HEK293T (cell line): Measurements from ENCODE around the gene EMP2.

Experiments used
- ELF4 ChIP-seq: fragments of 450-650 bp; IDR thresholded peaks from 2 replicates; pipeline ENCODE4 v1.6.1; 2017; ENCODE audit warnings: antibody characterized with exemption
- FOXM1 ChIP-seq: fragments of 450-650 bp; IDR thresholded peaks from 2 replicates; pipeline ENCODE4 v1.6.1; 2017; ENCODE audit warnings: mild to moderate bottlenecking, borderline replicate concordance
- HDGF ChIP-seq: fragments of 450-650 bp; IDR thresholded peaks from 2 replicates; pipeline ENCODE4 v1.6.1; 2017; ENCODE audit warnings: antibody characterized with exemption, borderline replicate concordance

DNA sequence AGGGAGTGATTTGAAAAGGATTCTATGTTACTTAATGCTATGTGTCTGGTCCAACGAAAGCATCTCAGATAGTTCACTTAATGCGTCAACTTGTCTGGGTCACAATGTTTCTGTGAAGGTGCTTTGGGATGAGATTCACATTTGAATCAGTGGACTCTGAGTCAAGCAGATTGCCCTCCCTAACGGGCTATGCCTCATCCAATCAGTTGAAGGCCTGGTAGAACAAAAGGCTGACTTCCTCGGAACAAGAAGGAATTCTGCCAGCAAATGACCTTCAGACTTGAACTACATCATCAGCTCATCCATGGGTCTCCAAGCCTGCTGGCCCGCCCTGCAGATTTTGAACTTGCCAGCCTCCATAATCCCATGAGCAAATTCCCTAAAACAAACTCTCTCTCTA lies 15.2 kb downstream of the EMP2 start:
- TF ChIP-seq HDGF (no peak), FOXM1 (no peak), ELF4 (no peak)
